ENCODE results near the gene ADAMTSL3. TPM values are rescaled to one million over a fixed set of nuclear protein-coding genes. Genes with fewer than 3 reads are reported as not detected.
A peak's percentile ranks its signal among the peaks of the same experiment; 100 is the strongest.
"Not testable (repeated sequence)": the region's sequence is repeated elsewhere in the genome, so short reads cannot be mapped to it uniquely, and the experiment has no call there.

Gene ADAMTSL3
- total and polyA plus RNA-seq, 2 experiments from 2014 or later = 0.61 to 0.87 TPM

DNA sequence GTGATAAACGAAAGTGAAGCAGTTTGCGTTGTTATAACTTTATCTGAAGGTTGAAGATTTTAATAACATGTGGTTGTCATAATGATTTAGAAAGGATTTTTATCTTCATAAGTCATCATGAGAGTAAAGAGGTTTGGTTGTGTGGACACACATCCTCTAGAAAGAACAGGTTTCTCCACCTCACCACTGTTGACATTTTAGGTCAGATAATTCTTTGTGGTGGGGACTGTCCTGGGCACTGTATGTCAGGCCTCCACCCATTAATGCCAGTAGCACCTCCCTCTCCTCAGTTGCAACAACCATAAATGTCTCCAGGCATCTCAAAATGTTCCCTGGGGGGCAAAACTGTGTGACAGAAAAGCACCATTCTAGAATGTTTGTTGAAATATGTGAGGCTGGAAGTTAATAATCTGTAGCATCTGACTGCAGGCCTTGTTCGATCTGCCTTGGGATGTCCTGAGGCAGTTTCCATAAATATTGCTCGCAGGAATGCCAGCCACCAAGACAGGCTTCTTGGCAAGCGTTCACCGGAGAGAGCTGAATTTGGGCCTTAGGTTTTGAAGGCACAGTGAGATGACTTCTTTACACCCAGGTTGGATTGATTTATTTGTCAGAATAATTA, 100.1 kb downstream of the ADAMTSL3 start:
- Histone ChIP-seq H3K4me1 (ENCODE audit: insufficient read depth) (no peaks in the 10 kb centered on the region), H3K4me3 (no peak overlapping the region), H3K9me2 (ENCODE audit: insufficient read depth) (0 out of 2 replicates have a peak, but pooled peaks cover 6% of the 10 kb centered on the region), H3K4me2 (no peak overlapping the region), H3K27me3 (ENCODE audit: insufficient read depth) (no peaks in the 10 kb centered on the region), H3K79me2 (replicated peaks; ENCODE audit: insufficient read depth) (no peaks in the 10 kb centered on the region), H2AFZ (no peak overlapping the region), H3K27ac (ENCODE audit: low read depth) (no peak overlapping the region), H3F3A (replicated peaks; ENCODE audit: low read depth) (no peaks in the 10 kb centered on the region), H4K20me1 (replicated peaks; ENCODE audit: insufficient read depth) (no peaks in the 10 kb centered on the region), H3K36me3 (ENCODE audit: insufficient read depth) (no peaks in the 10 kb centered on the region)
- H3K9me3 Mint-ChIP-seq = peaks cover 37% of the 10 kb centered on the region
- H3K27ac Mint-ChIP-seq = no peak overlapping the region
- peaks cover 12% of the 10 kb centered on the region for H3K36me3 Mint-ChIP-seq (ENCODE audit: low read depth)
- TF ChIP-seq POLR2AphosphoS5 (IDR thresholded peaks at IDR 0.05; ENCODE audit: low read depth) (no peak), ZNF114 (CRISPR knock-in tag; IDR thresholded peaks at IDR 0.05) (no peak)
- no peaks in the 10 kb centered on the region for H3K4me1 Mint-ChIP-seq
- peaks cover 2% of the 10 kb centered on the region for H3K27me3 Mint-ChIP-seq (ENCODE audit: insufficient read depth, low read depth, poor library complexity)
- DNase-seq (ENCODE audit: low spot score) (no peak), ATAC-seq (no peak)
- H3K4me3 Mint-ChIP-seq = no peak overlapping the region

DNA sequence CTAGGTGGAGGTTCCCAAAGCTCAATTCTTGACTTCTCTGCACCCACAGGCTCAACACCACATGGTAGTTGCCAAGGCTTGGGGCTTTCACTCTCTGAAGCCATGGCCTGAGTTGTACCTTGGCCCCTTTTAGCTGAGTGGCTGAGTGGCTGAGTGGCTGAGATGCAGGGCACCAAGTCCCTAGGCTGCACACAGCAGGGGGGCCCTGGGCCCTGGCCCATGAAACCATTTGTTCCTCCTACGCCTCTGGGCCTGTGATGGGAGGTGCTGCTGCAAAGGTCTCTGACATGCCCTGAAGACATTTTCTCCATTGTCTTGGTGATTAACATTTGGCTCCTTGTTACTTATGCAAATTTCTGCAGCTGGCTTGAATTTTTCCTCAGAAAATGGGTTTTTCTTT, 103.4 kb downstream of the ADAMTSL3 start:
- H3K27ac ChIP-seq (ENCODE audit: low read depth); H3K36me3 ChIP-seq (ENCODE audit: insufficient read depth); H3K27ac Mint-ChIP-seq; DNase-seq (ENCODE audit: low spot score); H3K4me1 Mint-ChIP-seq; H3K79me2 ChIP-seq (replicated peaks; ENCODE audit: insufficient read depth); H3K4me2 ChIP-seq; H4K20me1 ChIP-seq (replicated peaks; ENCODE audit: insufficient read depth); H3K27me3 ChIP-seq (ENCODE audit: insufficient read depth); H3K9me2 ChIP-seq (ENCODE audit: insufficient read depth); H3K4me1 ChIP-seq (ENCODE audit: insufficient read depth); H2AFZ ChIP-seq; H3F3A ChIP-seq (replicated peaks; ENCODE audit: low read depth); H3K4me3 ChIP-seq; ATAC-seq; H3K27me3 Mint-ChIP-seq (ENCODE audit: insufficient read depth, low read depth, poor library complexity); H3K4me3 Mint-ChIP-seq: not testable (repeated sequence)
- peaks cover 12% of the 10 kb centered on the region for H3K36me3 Mint-ChIP-seq (ENCODE audit: low read depth)
- peaks cover 37% of the 10 kb centered on the region for H3K9me3 Mint-ChIP-seq

DNA sequence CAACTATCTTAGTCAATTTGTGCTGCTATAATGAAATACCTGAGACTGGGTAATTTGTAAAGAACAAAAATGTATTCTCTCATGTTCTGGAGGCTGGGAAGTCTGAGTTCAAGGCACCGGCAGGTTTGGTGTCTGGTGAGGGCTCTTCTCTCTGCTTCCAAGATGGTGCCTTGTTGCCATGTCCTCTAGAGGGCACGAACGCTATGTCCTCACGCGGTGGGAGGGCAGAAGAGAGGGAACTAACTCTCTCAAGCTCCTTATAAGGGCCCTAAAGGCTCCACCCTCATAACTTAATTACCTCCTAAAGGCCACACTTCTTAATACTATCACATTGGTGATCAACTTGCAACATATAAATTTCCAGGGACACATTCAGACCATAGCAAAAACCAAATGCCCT, 108.4 kb downstream of the ADAMTSL3 start:
- Histone ChIP-seq H2AFZ (no peak overlapping the region), H3K4me1 (ENCODE audit: insufficient read depth) (no peaks in the 10 kb centered on the region), H3K36me3 (ENCODE audit: insufficient read depth) (no peaks in the 10 kb centered on the region), H3F3A (replicated peaks; ENCODE audit: low read depth) (no peaks in the 10 kb centered on the region), H3K27ac (ENCODE audit: low read depth) (no peak overlapping the region), H3K27me3 (ENCODE audit: insufficient read depth) (no peaks in the 10 kb centered on the region), H3K9me2 (ENCODE audit: insufficient read depth) (no peaks in the 10 kb centered on the region), H3K4me2 (no peak overlapping the region), H3K4me3 (no peak overlapping the region), H3K79me2 (replicated peaks; ENCODE audit: insufficient read depth) (no peaks in the 10 kb centered on the region), H4K20me1 (replicated peaks; ENCODE audit: insufficient read depth) (no peaks in the 10 kb centered on the region)
- H3K4me3 Mint-ChIP-seq = no peak overlapping the region
- peaks cover 7% of the 10 kb centered on the region for H3K36me3 Mint-ChIP-seq (ENCODE audit: low read depth)
- H3K27ac Mint-ChIP-seq = no peak overlapping the region
- DNase-seq (ENCODE audit: low spot score) (no peak), ATAC-seq (no peak)
- TF ChIP-seq ZNF114 (CRISPR knock-in tag; IDR thresholded peaks at IDR 0.05) = no peak
- TF ChIP-seq, protein P1, sequence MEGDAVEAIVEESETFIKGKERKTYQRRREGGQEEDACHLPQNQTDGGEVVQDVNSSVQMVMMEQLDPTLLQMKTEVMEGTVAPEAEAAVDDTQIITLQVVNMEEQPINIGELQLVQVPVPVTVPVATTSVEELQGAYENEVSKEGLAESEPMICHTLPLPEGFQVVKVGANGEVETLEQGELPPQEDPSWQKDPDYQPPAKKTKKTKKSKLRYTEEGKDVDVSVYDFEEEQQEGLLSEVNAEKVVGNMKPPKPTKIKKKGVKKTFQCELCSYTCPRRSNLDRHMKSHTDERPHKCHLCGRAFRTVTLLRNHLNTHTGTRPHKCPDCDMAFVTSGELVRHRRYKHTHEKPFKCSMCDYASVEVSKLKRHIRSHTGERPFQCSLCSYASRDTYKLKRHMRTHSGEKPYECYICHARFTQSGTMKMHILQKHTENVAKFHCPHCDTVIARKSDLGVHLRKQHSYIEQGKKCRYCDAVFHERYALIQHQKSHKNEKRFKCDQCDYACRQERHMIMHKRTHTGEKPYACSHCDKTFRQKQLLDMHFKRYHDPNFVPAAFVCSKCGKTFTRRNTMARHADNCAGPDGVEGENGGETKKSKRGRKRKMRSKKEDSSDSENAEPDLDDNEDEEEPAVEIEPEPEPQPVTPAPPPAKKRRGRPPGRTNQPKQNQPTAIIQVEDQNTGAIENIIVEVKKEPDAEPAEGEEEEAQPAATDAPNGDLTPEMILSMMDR (conservative IDR thresholded peaks at IDR 0.05; ENCODE audit: low read depth in 2 of 2) = peak in 1 of 2 experiments; percentile 12; a peak in 1 of 4 replicates
- no peaks in the 10 kb centered on the region for H3K4me1 Mint-ChIP-seq
- peaks cover 16% of the 10 kb centered on the region for H3K9me3 Mint-ChIP-seq
- H3K27me3 Mint-ChIP-seq (ENCODE audit: insufficient read depth, low read depth, poor library complexity) = peaks cover 2% of the 10 kb centered on the region
